Smooth muscle cell (in vitro differentiated cells): ENCODE data around the gene CCDC181. TPM values are rescaled to one million over a fixed set of nuclear protein-coding genes. Genes with fewer than 3 reads are reported as not detected.

Experiments used
- DNase-seq: peaks from one replicate; lab custom pipeline; 2025; ENCODE audit not compliant: unreplicated experiment; lab: John Stamatoyannopoulos, UW
- H2AFZ ChIP-seq: fragments of 200-600 bp; sonication (generic); 2 replicates; pipeline ENCODE4 v1.6.0; 2016; ENCODE audit warnings: antibody characterized with exemption, low read depth, mild to moderate bottlenecking
- H3F3A ChIP-seq: fragments of 200-600 bp; sonication (generic); 2 replicates; pipeline ENCODE4 v1.6.0; 2017; ENCODE audit warnings: antibody characterized with exemption, low read depth
- H3K27ac ChIP-seq: fragments of 200-600 bp; sonication (generic); 2 replicates; pipeline ENCODE4 v1.5.1; 2016; ENCODE audit warnings: low read depth, mild to moderate bottlenecking
- H3K27me3 ChIP-seq: fragments of 200-600 bp; sonication (generic); 2 replicates; pipeline ENCODE4 v1.6.1; 2016; ENCODE audit warnings: low read depth, mild to moderate bottlenecking
- H3K36me3 ChIP-seq: fragments of 200-600 bp; sonication (generic); 2 replicates; pipeline ENCODE4 v1.5.1; 2016; ENCODE audit warnings: low read depth
- H3K4me1 ChIP-seq: fragments of 200-600 bp; sonication (generic); 2 replicates; pipeline ENCODE4 v1.5.1; 2016; ENCODE audit warnings: low read depth
- H3K4me2 ChIP-seq: fragments of 200-600 bp; sonication (generic); 2 replicates; pipeline ENCODE4 v1.6.0; 2016; ENCODE audit warnings: mild to moderate bottlenecking
- H3K4me3 ChIP-seq: fragments of 200-600 bp; sonication (generic); 2 replicates; pipeline ENCODE4 v1.5.1; 2016; ENCODE audit warnings: mild to moderate bottlenecking
- H3K79me2 ChIP-seq: fragments of 200-600 bp; sonication (generic); 2 replicates; pipeline ENCODE4 v1.6.0; 2016; ENCODE audit warnings: low read depth, mild to moderate bottlenecking
- H3K9ac ChIP-seq: fragments of 200-600 bp; sonication (generic); 2 replicates; pipeline ENCODE4 v1.6.0; 2016; ENCODE audit warnings: low read depth
- H3K9me3 ChIP-seq: fragments of 200-600 bp; sonication (generic); replicated peaks from 2 replicates; pipeline ENCODE4 v1.5.1; 2016; ENCODE audit warnings: low read depth
- H4K20me1 ChIP-seq: fragments of 200-600 bp; sonication (generic); 2 replicates; pipeline ENCODE4 v1.6.0; 2016; ENCODE audit warnings: low read depth
- WGBS: methylation state at CpG from one replicate; pipeline ENCODE4 v1.1.7; 2016; ENCODE audit warnings: low lambda C conversion rate; 5-methylcytosine and 5-hydroxymethylcytosine counted together
- polyA plus RNA-seq: library from polyadenylated mRNA; unstranded; fragments of >200 nt; fragmentation: Nextera tagmentation; extraction: Ambion mirVana; gene quantifications from 2 replicates; pipeline ENCODE4 v1.2.1, GENCODE V29; 2016
- total RNA-seq: library from RNA; depleted of rRNA; stranded (reverse); fragments of >200 nt; gene quantifications from 2 replicates; pipeline ENCODE4 v1.2.3, GENCODE V29; 2014
- TF ChIP-seq, protein P1 (sequence below): fragments of 200-600 bp; sonication (generic); IDR thresholded peaks from 2 replicates; pipeline ENCODE4 v1.5.1; 2017; ENCODE audit warnings: borderline replicate concordance, mild to moderate bottlenecking, antibody characterized with exemption; ENCODE audit not compliant: insufficient read depth, poor library complexity, severe bottlenecking

The CCDC181 gene
- total and polyA plus RNA-seq, 2 experiments from 2014 or later: 1.3 to 1.5 TPM

DNA sequence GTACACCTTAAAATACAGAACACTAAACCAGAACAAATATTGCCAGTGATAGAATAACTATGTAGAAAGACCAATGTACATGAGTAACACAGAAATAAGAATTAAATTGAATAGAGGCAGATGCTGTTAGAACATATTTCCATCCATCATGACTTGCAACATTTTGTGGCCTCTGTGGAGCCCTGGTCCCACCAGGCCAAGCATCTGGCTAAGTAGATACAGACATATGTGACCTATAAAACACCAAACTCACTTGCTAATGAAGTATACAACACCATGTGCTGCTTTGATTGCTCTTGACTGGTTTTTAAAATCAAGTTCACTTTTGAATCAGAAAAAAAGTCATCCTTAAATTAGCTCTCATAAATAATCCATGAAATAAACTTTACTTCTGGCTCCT is 38.0 kb upstream of the CCDC181 start:
- no peaks in the 10 kb centered on the region for H3K9me3 ChIP-seq
- H3K4me2 ChIP-seq: no peak overlapping the region
- H3K27me3 ChIP-seq: no peaks in the 10 kb centered on the region
- no peaks in the 10 kb centered on the region for H3K79me2 ChIP-seq
- H4K20me1 ChIP-seq: peaks cover 14% of the 10 kb centered on the region
- TF ChIP-seq, protein P1, sequence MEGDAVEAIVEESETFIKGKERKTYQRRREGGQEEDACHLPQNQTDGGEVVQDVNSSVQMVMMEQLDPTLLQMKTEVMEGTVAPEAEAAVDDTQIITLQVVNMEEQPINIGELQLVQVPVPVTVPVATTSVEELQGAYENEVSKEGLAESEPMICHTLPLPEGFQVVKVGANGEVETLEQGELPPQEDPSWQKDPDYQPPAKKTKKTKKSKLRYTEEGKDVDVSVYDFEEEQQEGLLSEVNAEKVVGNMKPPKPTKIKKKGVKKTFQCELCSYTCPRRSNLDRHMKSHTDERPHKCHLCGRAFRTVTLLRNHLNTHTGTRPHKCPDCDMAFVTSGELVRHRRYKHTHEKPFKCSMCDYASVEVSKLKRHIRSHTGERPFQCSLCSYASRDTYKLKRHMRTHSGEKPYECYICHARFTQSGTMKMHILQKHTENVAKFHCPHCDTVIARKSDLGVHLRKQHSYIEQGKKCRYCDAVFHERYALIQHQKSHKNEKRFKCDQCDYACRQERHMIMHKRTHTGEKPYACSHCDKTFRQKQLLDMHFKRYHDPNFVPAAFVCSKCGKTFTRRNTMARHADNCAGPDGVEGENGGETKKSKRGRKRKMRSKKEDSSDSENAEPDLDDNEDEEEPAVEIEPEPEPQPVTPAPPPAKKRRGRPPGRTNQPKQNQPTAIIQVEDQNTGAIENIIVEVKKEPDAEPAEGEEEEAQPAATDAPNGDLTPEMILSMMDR: no peak
- H3K4me1 ChIP-seq: no peaks in the 10 kb centered on the region
- H3K27ac ChIP-seq: no peak overlapping the region
- H3F3A ChIP-seq: no peaks in the 10 kb centered on the region
- H3K9ac ChIP-seq: no peak overlapping the region
- H3K4me3 ChIP-seq: no peak overlapping the region
- no peak overlapping the region for H2AFZ ChIP-seq
- H3K36me3 ChIP-seq: peaks cover 6% of the 10 kb centered on the region
- DNase-seq: no peak

DNA sequence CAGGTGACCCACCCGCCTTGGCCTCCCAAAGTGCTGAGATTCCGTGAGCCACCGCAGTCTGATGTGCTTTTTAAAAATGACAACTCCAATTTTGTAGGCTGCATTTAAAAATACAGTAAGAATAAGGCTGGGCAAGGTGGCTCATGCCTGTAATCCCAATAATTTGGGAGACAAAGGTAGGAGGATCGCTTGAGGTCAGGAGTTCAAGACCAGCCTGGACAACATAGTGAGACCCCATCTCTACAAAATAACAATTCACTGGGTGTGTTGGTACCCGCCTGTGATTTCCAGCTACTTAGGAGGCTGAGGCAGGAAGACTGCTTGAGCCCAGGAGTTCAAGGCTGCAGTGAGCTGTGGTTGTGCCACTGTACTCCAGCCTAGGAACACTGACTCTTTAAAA is 35.1 kb upstream of the CCDC181 start:
- Histone ChIP-seq H3K4me2 (no peak overlapping the region), H3K9ac (no peak overlapping the region), H2AFZ (no peak overlapping the region), H3F3A (no peaks in the 10 kb centered on the region), H3K27ac (no peak overlapping the region), H4K20me1 (peaks cover 4% of the 10 kb centered on the region), H3K9me3 (peaks cover 4% of the 10 kb centered on the region), H3K36me3 (peaks cover 1% of the 10 kb centered on the region), H3K27me3 (no peaks in the 10 kb centered on the region), H3K79me2 (no peaks in the 10 kb centered on the region), H3K4me1 (no peaks in the 10 kb centered on the region), H3K4me3 (no peak overlapping the region)
- TF ChIP-seq, protein P1: no peak
- WGBS: 100% methylated on average over 5 of the region's 5 CpGs
- no peak for DNase-seq

- 92% methylated on average over 4 of the region's 4 CpGs for WGBS
- Histone ChIP-seq H3K4me2 (no peak overlapping the region), H3K36me3 (no peaks in the 10 kb centered on the region), H3K27me3 (no peaks in the 10 kb centered on the region), H3K4me1 (no peaks in the 10 kb centered on the region), H3K9me3 (peaks cover 8% of the 10 kb centered on the region), H2AFZ (no peak overlapping the region), H3K9ac (no peak overlapping the region), H4K20me1 (peaks cover 4% of the 10 kb centered on the region), H3K79me2 (no peaks in the 10 kb centered on the region), H3K4me3 (no peak overlapping the region), H3F3A (no peaks in the 10 kb centered on the region), H3K27ac (no peak overlapping the region)
- TF ChIP-seq, protein P1: no peak
- no peak for DNase-seq
Measured at GRCh38 chr1:169461390-169462000, 34.2 kb upstream of the CCDC181 start.

DNA sequence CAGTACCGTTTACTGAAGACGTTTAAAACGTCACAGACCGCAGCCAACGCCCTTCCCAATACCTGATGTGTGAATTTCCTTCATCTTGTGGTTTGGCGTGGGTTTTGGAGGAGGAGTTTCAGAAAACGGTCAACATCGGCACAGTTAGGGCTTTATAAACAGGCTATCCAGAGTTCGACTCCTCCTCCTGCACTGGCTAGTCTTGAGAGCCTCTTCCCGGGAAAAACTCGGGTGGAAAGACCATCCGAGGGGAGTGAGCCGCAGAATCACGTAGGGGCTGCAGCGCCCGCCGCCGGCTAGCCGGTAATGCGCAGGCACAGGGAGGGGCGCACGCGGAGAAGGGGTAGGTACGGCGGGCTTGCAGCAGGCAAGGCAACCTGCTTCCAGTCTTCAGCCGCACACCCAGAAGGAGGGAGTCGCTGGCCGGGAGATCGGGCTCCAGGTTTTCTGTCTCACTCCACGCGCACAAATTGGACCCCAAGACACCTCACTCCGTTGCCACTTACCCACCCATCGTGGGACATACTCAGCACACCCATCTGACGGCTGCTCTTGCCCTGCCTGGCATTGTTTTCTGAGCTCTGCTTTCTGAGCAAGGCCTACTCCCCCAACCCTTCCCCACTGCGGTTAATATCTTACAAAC is 33.0 kb upstream of the CCDC181 start:
- Histone ChIP-seq H3F3A (no peaks in the 10 kb centered on the region), H3K9ac (no peak overlapping the region), H3K27me3 (no peaks in the 10 kb centered on the region), H3K79me2 (no peaks in the 10 kb centered on the region), H3K36me3 (no peaks in the 10 kb centered on the region), H2AFZ (no peak overlapping the region), H3K9me3 (peaks cover 8% of the 10 kb centered on the region), H3K4me1 (no peaks in the 10 kb centered on the region), H3K4me3 (no peak overlapping the region), H3K4me2 (peak overlapping the region; percentile 25), H3K27ac (no peak overlapping the region), H4K20me1 (peaks cover 3% of the 10 kb centered on the region)
- no peak for DNase-seq
- TF ChIP-seq, protein P1: no peak
- WGBS: 66% methylated on average over 35 of the region's 35 CpGs
